IMR-90 (cell line): ENCODE measurements around the gene COQ2. TPM values are rescaled to one million over a fixed set of nuclear protein-coding genes. Genes with fewer than 3 reads are reported as not detected.

Experiments used
- ATAC-seq: fragments of 200-7000 bp; cut with Tn5 transposase; 2 replicates; pipeline ENCODE4 v1.9.1; 2020; ENCODE audit warnings: low read depth, mild to moderate bottlenecking, moderate library complexity
- BruUV-seq: library from RNA; stranded (reverse); fragments of 400-500 nt; replicated peaks from 2 replicates; lab custom pipeline; 2021; lab: Mats Ljungman, UMichigan
- CTCF ChIA-PET: fragments of 300-600 bp; formaldehyde crosslinking; extraction: SDS; loops from one replicate; lab custom pipeline; 2021; ENCODE audit warnings: antibody characterized with exemption; lab: Yijun Ruan, JAX
- POLR2A ChIA-PET: fragments of 300-600 bp; sonication (Branson Sonifier 250); formaldehyde crosslinking; loops from one replicate; lab custom pipeline; 2022; ENCODE audit warnings: antibody characterized with exemption; ENCODE audit not compliant: unreplicated experiment; lab: Charles Lee
- DNase-seq: peaks from one replicate; pipeline ENCODE4 v3.0.0; 2013
- H2AFZ ChIP-seq: replicated peaks from 2 replicates; pipeline ENCODE3; 2013; ENCODE audit warnings: low read length, mild to moderate bottlenecking; ENCODE audit not compliant: poor library complexity
- H2AK5ac ChIP-seq: 2 replicates; pipeline ENCODE4 v1.6.1; 2013; ENCODE audit warnings: low read depth, low read length, inconsistent platforms
- H2AK9ac ChIP-seq: replicated peaks from 2 replicates; pipeline ENCODE3; 2013; ENCODE audit warnings: mild to moderate bottlenecking, low read depth, low read length, moderate library complexity; ENCODE audit not compliant: poor library complexity
- H2BK120ac ChIP-seq: 2 replicates; pipeline ENCODE4 v1.6.1; 2013; ENCODE audit warnings: low read depth, low read length, inconsistent platforms
- H2BK15ac ChIP-seq: 3 replicates; pipeline ENCODE4 v1.6.1; 2013; ENCODE audit warnings: low read depth, low read length, inconsistent platforms
- H2BK20ac ChIP-seq: 2 replicates; pipeline ENCODE4 v1.6.1; 2013; ENCODE audit warnings: low read depth, mild to moderate bottlenecking, inconsistent platforms, low read length, moderate library complexity
- H2BK5ac ChIP-seq: 2 replicates; pipeline ENCODE4 v1.6.1; 2013; ENCODE audit warnings: mild to moderate bottlenecking, low read depth, low read length, inconsistent platforms; ENCODE audit not compliant: poor library complexity, severe bottlenecking
- H3K14ac ChIP-seq: replicated peaks from 2 replicates; pipeline ENCODE4 v1.6.1; 2013; ENCODE audit warnings: low read depth, low read length, inconsistent platforms
- H3K18ac ChIP-seq: 2 replicates; pipeline ENCODE4 v1.6.1; 2013; ENCODE audit warnings: low read depth, low read length, control low read depth
- H3K23ac ChIP-seq: 2 replicates; pipeline ENCODE4 v1.6.1; 2013; ENCODE audit warnings: low read depth, low read length, inconsistent platforms
- H3K27ac ChIP-seq: 2 replicates; pipeline ENCODE4 v1.5.1; 2013; ENCODE audit warnings: mild to moderate bottlenecking, control low read depth, low read length; ENCODE audit not compliant: insufficient read depth
- H3K27me3 ChIP-seq: 2 replicates; pipeline ENCODE4 v1.6.1; 2013; ENCODE audit warnings: low read length; ENCODE audit not compliant: control insufficient read depth, insufficient read depth
- H3K36me3 ChIP-seq: 2 replicates; pipeline ENCODE4 v1.6.1; 2013; ENCODE audit warnings: low read length, mixed read lengths; ENCODE audit not compliant: control insufficient read depth, insufficient read depth
- H3K4ac ChIP-seq: 2 replicates; pipeline ENCODE4 v1.6.1; 2013; ENCODE audit warnings: low read depth, low read length, inconsistent platforms
- H3K4me1 ChIP-seq: 2 replicates; pipeline ENCODE4 v1.6.1; 2013; ENCODE audit warnings: low read length, mixed read lengths; ENCODE audit not compliant: control insufficient read depth, insufficient read depth
- H3K4me2 ChIP-seq: 2 replicates; pipeline ENCODE4 v1.6.1; 2013; ENCODE audit warnings: low read depth, mild to moderate bottlenecking, control low read depth, low read length, moderate library complexity
- H3K4me3 ChIP-seq: 2 replicates; pipeline ENCODE4 v1.5.1; 2013; ENCODE audit warnings: low read depth, mild to moderate bottlenecking, control low read depth, low read length, moderate library complexity; ENCODE audit not compliant: insufficient read depth
- H3K56ac ChIP-seq: 2 replicates; pipeline ENCODE4 v1.6.1; 2013; ENCODE audit warnings: low read length, inconsistent platforms; ENCODE audit not compliant: insufficient read depth; ENCODE audit errors: extremely low read depth
- H3K79me1 ChIP-seq, 2 experiments: 2 replicates each; pipeline ENCODE4 v1.6.1; 2013; ENCODE audit warnings: low read length in 2 of 2, inconsistent platforms in 1 of 2, low read depth in 1 of 2
- H3K9ac ChIP-seq: 2 replicates; pipeline ENCODE4 v1.6.1; 2013; ENCODE audit warnings: low read depth, low read length, control low read depth
- H3K9me1 ChIP-seq: 2 replicates; pipeline ENCODE4 v1.6.1; 2013; ENCODE audit warnings: low read length, inconsistent platforms; ENCODE audit not compliant: insufficient read depth
- H3K9me3 ChIP-seq: 2 replicates; pipeline ENCODE4 v1.6.1; 2013; ENCODE audit warnings: low read length; ENCODE audit not compliant: control insufficient read depth, insufficient read depth
- H4K20me1 ChIP-seq: 2 replicates; pipeline ENCODE4 v1.6.1; 2013; ENCODE audit warnings: low read length, inconsistent platforms; ENCODE audit not compliant: insufficient read depth
- H4K5ac ChIP-seq: 2 replicates; pipeline ENCODE4 v1.6.1; 2013; ENCODE audit warnings: mild to moderate bottlenecking, low read depth, low read length, control low read depth
- H4K8ac ChIP-seq, 2 experiments: 2 replicates each; pipeline ENCODE4 v1.6.1; 2013; ENCODE audit warnings: low read depth in 2 of 2, low read length in 2 of 2, control low read depth in 1 of 2, inconsistent platforms in 1 of 2
- H4K91ac ChIP-seq: 2 replicates; pipeline ENCODE4 v1.6.1; 2013; ENCODE audit warnings: low read depth, low read length, inconsistent platforms; ENCODE audit not compliant: insufficient read depth
- CEBPB ChIP-seq: IDR thresholded peaks from 2 replicates; pipeline ENCODE4 v1.6.1; 2012; ENCODE audit warnings: low read depth, low read length, improper control_type of control experiment
- CTCF ChIP-seq: conservative IDR thresholded peaks from 2 replicates; pipeline ENCODE4 v1.5.1; 2012; ENCODE audit warnings: mild to moderate bottlenecking, low read depth, low read length, improper control_type of control experiment
- FOS ChIP-seq: fragments of 150-350 bp; IDR thresholded peaks from 2 replicates; pipeline ENCODE4 v1.6.1; 2016; ENCODE audit warnings: low read depth, low read length
- MAFK ChIP-seq: IDR thresholded peaks from 2 replicates; pipeline ENCODE4 v1.6.1; 2012; ENCODE audit warnings: low read depth, low read length, improper control_type of control experiment
- POLR2A ChIP-seq: IDR thresholded peaks from 2 replicates; pipeline ENCODE4 v1.6.1; 2012; ENCODE audit warnings: mild to moderate bottlenecking, low read depth, low read length
- RAD21 ChIP-seq: IDR thresholded peaks from 2 replicates; pipeline ENCODE4 v1.6.1; 2012; ENCODE audit warnings: low read length, improper control_type of control experiment
- RFX5 ChIP-seq: IDR thresholded peaks from 2 replicates; pipeline ENCODE4 v1.8.0; 2012; ENCODE audit warnings: low read depth, mild to moderate bottlenecking, low read length, moderate library complexity
- SMC3 ChIP-seq: fragments of 150-350 bp; IDR thresholded peaks from 2 replicates; pipeline ENCODE4 v1.6.1; 2016; ENCODE audit warnings: low read depth, mild to moderate bottlenecking, antibody characterized with exemption, low read length, moderate library complexity
- USF2 ChIP-seq: fragments of 150-350 bp; IDR thresholded peaks from 2 replicates; pipeline ENCODE4 v1.6.1; 2017; ENCODE audit warnings: mild to moderate bottlenecking, antibody characterized with exemption, low read length, low read depth
- WGBS, 2 experiments: methylation state at CpG; one replicate each; pipeline versions ENCODE4 v1.1.5 to v1.1.7; 2013; ENCODE audit warnings: missing lambda C conversion rate in 2 of 2; ENCODE audit not compliant: insufficient read length in 1 of 2; ENCODE audit errors: extremely low coverage in 2 of 2; 5-methylcytosine and 5-hydroxymethylcytosine counted together
- dilution Hi-C: fragments of 300-500 bp; cut with HindIII; formaldehyde crosslinking; loops from one replicate; pipeline ENCODE4 v1.14.3; 2018; ENCODE audit warnings: low sequenced_read_pairs; ENCODE audit not compliant: unreplicated experiment
- in situ Hi-C: fragments of 300-500 bp; cut with MboI; formaldehyde crosslinking; loops from 3 replicates; pipeline ENCODE4 v1.14.3; 2019; ENCODE audit warnings: low sequenced_read_pairs, inconsistent platforms, mixed read lengths
- intact Hi-C: fragments of 100-400 bp; cut with micrococcal nuclease; formaldehyde crosslinking; loops from 2 replicates; pipeline ENCODE4 v1.10.0; 2022
- polyA plus RNA-seq, 3 experiments: library from polyadenylated mRNA; depleted of rRNA; stranded (reverse); fragments of >200 nt; gene quantifications; 2 replicates each; pipeline ENCODE4 v1.2.3, GENCODE V29; 2012; ENCODE audit warnings: low replicate concordance in 1 of 3
- total RNA-seq: library from RNA; depleted of rRNA; stranded (reverse); fragments of >200 nt; gene quantifications from 2 replicates; pipeline ENCODE4 v1.2.3, GENCODE V29; 2012

COQ2 gene
- total and polyA plus RNA-seq, 2 of the 4 experiments (the other 2 are of a cell fraction), result 7.3 to 7.4 TPM

GRCh38 chr4:83234902-83235644 is 49.5 kb downstream of the COQ2 start:
- Histone ChIP-seq H2BK120ac (no peak overlapping the region), H3K36me3 (no peaks in the 10 kb centered on the region), H3K9me1 (no peaks in the 10 kb centered on the region; the same call in 1 of the 2 replicates), H3K23ac (no peak overlapping the region), H3K27me3 (no peaks in the 10 kb centered on the region), H2BK5ac (no peak overlapping the region), H2BK15ac (no peak overlapping the region), H4K20me1 (no peaks in the 10 kb centered on the region), H2AFZ (no peak overlapping the region), H3K4me2 (no peak overlapping the region), H3K9ac (no peak overlapping the region), H3K56ac (no peak overlapping the region), H4K5ac (no peak overlapping the region), H3K18ac (no peak overlapping the region), H3K27ac (no peak overlapping the region), H3K4me3 (no peak overlapping the region), H4K91ac (no peak overlapping the region), H2AK5ac (no peak overlapping the region), H3K14ac (no peak overlapping the region), H3K9me3 (no peaks in the 10 kb centered on the region), H3K79me1 (no peaks in the 10 kb centered on the region), H2BK20ac (no peak overlapping the region), H3K4me1 (no peaks in the 10 kb centered on the region; the same call in 1 of the 2 replicates), H2AK9ac (no peak overlapping the region), H3K4ac (no peak overlapping the region), H4K8ac (no peak overlapping the region)
- TF ChIP-seq SMC3 (no peak), FOS (no peak), CEBPB (no peak), CTCF (no peak), USF2 (no peak), RAD21 (no peak), MAFK (no peak), RFX5 (no peak), POLR2A (no peak)
- whole genome bisulfite sequencing, 2 experiments, result 86% methylated on average over 2 of the region's 4 CpGs; no CpG with 5 or more reads in 1 of the 2 experiments
- intact Hi-C loops (no loop called here), in situ Hi-C loops (no loop called here), dilution Hi-C loops (no loop called here)
- ChIA-PET CTCF (no interaction called here), POLR2A (no interaction called here)
- ATAC-seq (no peak), DNase-seq (no peak)
- BruUV-seq, result no TSS peak
